NCI-H82 treated with DMSO at 0.1 percent for 48 hours (cell line): ENCODE results near the gene NINJ2.
"Not testable (repeated sequence)": the region's sequence is repeated elsewhere in the genome, so short reads cannot be mapped to it uniquely, and the experiment has no call there.

Experiments
- DNase-seq: peaks from one replicate; lab custom pipeline; 2025; ENCODE audit not compliant: unreplicated experiment; lab: John Stamatoyannopoulos, UW

NINJ2 gene

GRCh38 chr12:642633-643474 lies 20.4 kb downstream of the NINJ2 start:
- no peak for DNase-seq

- DNase-seq: not testable (repeated sequence)
Measured at GRCh38 chr12:641321-641720, 21.9 kb downstream of the NINJ2 start.

GRCh38 chr12:640773-641172 lies 22.5 kb downstream of the NINJ2 start:
- no peak for DNase-seq

GRCh38 chr12:639988-640387 lies 23.3 kb downstream of the NINJ2 start:
- no peak for DNase-seq

GRCh38 chr12:639566-639965 lies 23.7 kb downstream of the NINJ2 start:
- no peak for DNase-seq

GRCh38 chr12:638953-639557 lies 24.2 kb downstream of the NINJ2 start:
- no peak for DNase-seq

DNA sequence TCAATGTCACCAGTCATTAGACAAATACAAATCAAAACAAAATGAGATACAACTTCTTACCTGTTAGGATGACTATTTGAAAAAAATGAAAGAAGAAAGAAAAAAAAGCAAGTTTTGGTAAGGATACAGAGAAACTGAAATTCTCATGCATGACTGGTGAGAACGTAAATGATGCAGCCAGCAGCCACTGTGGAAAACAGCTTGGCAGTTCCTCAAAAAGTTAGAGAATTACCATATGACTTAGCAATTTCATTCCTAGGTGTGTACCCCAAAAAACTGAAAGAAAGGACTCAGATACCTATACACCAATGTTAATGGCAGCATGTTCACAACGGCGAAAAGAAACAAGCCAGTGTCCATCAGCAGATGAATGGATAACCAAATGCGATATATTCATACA lies 26.6 kb downstream of the NINJ2 start:
- DNase-seq: no peak

GRCh38 chr12:633731-634130 lies 29.5 kb downstream of the NINJ2 start:
- DNase-seq: no peak

DNA sequence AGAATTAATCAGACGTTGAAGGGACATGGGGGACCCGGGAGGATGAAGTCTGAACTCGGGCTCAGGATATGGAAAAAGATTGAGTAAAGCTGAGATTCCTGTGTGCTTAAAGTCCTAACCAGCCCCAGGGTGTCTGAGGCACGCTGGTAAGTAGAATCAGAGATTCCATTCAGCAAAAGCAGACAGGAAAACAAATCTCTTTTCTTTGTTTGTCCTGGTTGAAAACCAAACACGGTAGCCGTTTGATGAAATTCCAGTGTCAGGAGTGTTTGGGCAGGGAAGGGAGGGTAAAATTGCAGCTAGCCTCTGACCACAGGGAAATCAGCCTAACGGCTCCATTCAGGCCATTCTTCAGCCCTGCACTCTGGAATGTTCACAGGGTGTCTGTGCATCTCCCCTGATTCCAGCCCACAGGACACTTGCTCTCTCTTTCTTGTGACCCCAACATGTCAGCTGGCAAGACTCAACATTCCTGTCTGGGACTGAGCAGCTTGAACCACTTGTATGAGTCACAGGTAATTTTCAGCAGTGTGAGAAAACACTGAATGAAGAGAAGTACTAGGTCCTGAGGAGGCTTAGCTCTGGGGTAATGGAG lies 31.0 kb downstream of the NINJ2 start:
- no peak for DNase-seq

DNA sequence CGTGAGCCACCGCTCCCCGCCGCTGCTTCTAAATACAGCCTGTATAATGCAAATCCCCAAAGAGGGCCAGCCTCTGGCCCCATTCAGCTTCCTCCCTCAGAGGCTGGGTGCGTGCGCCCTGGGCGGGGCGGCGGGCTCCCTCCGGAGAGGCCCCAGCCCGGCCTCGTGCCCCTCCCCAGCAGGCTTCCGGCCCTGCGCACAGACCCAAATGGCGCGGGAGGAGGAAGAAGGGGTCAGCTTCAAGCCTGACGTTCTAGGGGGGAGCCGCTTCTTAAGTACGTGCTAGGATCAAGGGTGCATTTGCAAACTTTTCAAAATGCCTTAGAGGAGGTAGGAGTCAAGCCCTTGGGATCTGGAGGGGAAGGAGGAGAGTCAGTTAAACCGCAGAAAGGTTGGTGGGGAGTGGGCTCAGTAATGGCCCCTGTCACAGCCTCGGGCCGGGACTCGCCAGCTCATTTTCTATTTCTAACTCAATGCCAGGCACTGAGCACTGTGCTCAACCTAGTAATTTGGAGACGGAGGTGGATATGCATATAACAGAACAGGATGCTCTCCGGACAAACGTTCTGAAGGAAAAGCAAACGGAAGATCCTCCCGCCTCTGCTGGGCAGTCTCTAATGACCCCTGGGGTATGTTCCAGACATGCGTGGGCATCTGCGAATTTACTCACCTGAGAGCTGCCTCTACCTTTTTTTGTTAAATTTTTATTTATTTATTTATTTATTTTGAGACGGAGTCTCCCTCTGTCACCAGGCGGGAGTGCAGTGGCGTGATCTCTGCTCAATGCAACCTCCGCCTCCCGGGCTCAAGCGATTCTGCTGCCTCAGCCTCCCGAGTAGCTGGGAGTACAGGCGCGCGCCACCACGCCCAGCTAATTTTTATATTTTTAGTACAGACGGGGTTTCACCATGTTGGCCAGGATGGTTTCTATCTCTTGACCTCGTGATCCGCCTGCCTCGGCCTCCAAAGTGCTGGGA lies 32.3 kb downstream of the NINJ2 start:
- no peak for DNase-seq

- DNase-seq: not testable (repeated sequence)
Measured at GRCh38 chr12:628742-629078, 34.5 kb downstream of the NINJ2 start.

- DNase-seq: no peak
Measured at GRCh38 chr12:627863-628741, 35.1 kb downstream of the NINJ2 start.

DNA sequence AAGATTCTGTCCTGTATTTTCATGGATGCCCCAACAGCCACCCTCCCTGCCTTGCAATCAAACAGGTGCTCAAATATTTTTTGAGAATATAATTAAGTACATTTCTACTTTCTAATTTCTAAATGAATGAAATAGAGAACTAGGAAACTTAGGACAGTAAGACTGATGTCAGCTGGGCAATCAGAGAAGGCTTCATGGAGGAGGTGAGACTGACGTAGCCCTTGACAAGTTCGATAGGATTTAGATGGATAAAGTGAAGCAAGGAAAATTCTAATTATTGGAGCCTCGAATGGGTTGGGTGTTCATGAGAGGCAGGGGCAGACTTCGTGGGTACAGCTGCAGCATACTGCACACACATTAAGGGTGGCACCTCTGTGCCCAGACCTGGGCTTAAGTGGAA lies 36.0 kb downstream of the NINJ2 start:
- no peak for DNase-seq

DNA sequence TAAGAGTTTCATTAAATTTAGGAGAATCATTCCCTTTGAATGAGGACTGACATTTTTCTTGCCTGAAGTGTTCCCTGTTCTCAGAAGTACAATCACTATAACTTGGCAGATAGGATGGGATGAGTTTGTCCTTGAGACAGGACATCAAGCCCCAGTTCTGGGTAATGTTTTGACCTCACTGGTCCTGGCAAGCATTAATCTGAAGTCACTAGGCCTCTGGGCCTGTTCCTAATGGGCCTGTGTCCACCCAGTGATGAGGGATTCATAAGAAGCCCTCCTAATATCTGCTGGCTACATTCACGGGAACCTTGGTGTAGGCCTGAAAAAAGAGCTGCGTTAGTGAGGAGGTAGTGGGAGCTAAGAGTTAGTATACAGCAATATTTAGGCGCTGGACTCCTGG lies 37.2 kb downstream of the NINJ2 start:
- no peak for DNase-seq

DNA sequence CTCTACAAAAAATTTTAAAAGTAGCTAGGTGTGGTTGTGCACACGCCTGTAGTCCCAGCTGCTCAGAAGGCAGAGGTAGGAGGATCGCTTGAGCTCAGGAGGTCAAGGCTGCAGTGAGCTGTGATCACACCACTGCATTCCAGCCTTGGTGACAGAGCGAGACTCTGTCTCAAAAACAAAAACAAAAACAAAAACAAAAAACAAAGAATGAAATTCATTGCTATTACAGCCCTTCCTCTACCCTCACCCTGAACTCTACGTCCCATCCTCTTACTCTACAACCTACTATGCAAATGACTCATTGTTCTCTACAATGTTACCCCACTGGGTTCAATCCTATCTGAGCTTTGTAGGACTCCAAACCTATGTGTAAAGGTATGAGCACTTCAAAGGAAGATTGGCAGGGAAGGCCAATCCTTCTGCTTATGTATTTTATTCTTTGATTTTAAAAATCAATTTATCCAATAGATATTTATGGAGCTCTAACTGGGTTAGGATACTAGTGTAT lies 39.3 kb downstream of the NINJ2 start:
- DNase-seq: no peak

GRCh38 chr12:623172-623864 lies 39.9 kb downstream of the NINJ2 start:
- no peak for DNase-seq

DNA sequence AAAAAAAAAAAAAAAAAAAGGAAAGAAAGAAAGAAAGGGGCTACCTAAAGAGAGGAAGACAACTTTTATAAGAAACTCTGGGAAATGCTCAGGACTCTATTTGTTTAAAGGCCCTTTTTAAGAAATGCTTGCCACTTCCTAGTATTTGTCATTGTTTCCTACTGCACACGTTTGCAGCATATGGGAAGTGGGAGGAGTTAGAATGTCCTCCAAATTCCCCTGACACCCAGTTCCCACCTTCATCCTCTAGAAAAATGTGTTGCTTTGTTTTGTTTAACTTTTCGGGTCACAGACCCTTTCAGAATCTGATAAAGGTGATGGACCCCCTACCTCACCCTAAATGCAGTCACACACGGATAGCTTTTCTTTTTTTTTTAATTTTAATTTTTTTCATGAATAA lies 40.8 kb downstream of the NINJ2 start:
- no peak for DNase-seq

DNA sequence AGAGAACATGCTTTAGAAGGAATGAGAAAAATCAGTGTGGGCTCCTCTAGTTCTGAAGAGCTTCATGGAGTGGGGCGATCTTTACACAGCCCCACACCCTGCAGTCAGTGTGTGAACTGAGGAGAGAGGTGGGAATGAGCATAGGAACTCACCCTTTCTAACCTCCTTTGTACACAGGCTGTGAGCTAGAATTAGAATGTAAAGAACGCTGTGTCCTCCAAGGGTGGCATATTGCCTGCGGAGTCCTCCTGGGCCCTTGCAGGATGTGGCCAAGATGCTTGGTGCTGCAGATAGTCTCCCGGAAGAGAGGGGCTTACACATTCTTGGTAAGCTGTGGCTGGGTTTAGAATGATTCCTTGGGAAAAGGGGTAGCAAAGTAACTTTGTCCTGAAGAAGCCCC lies 43.9 kb downstream of the NINJ2 start:
- no peak for DNase-seq

- no peak for DNase-seq
Measured at GRCh38 chr12:618605-619004, 44.6 kb downstream of the NINJ2 start.
